GM19468 (cell line): ENCODE data around the gene ANKRD63.

Source experiments
- ATAC-seq: cut with Tn5 transposase; IDR thresholded peaks from one replicate; pipeline ENCODE4 v1.9.1; 2021; ENCODE audit warnings: mild to moderate bottlenecking, moderate library complexity, moderate number of reproducible peaks; ENCODE audit not compliant: unreplicated experiment; ENCODE audit errors: extremely low read depth

Gene ANKRD63

GRCh38 chr15:40247406-40247971 is 35.4 kb downstream of the ANKRD63 start:
- no peak for ATAC-seq

- ATAC-seq: no peak
Measured at GRCh38 chr15:40246496-40247280, 36.2 kb downstream of the ANKRD63 start.

- no peak for ATAC-seq
Measured at GRCh38 chr15:40245666-40246450, 37.0 kb downstream of the ANKRD63 start.

GRCh38 chr15:40244961-40245523 is 37.8 kb downstream of the ANKRD63 start:
- ATAC-seq: no peak

- no peak for ATAC-seq
Measured at GRCh38 chr15:40243126-40243810, 39.6 kb downstream of the ANKRD63 start.

- no peak for ATAC-seq
Measured at GRCh38 chr15:40242601-40243000, 40.3 kb downstream of the ANKRD63 start.

GRCh38 chr15:40242213-40242599 is 40.7 kb downstream of the ANKRD63 start:
- ATAC-seq: no peak

GRCh38 chr15:40241269-40242212 is 41.3 kb downstream of the ANKRD63 start:
- no peak for ATAC-seq

- ATAC-seq: no peak
Measured at GRCh38 chr15:40240619-40241221, 42.1 kb downstream of the ANKRD63 start.

- no peak for ATAC-seq
Measured at GRCh38 chr15:40239693-40240618, 42.9 kb downstream of the ANKRD63 start.

- no peak for ATAC-seq
Measured at GRCh38 chr15:40239404-40239692, 43.5 kb downstream of the ANKRD63 start.

GRCh38 chr15:40238532-40239403 is 44.1 kb downstream of the ANKRD63 start, which contains the start of gene PAK6:
PAK6 (plus strand) TSS chr15:40239063; CDS start chr15:40264786, 25,723 bp downstream.
- no peak for ATAC-seq

- ATAC-seq: no peak
Measured at GRCh38 chr15:40235201-40235885, 47.5 kb downstream of the ANKRD63 start.

- ATAC-seq: no peak
Measured at GRCh38 chr15:40234783-40235182, 48.1 kb downstream of the ANKRD63 start.

GRCh38 chr15:40233727-40234577 is 48.9 kb downstream of the ANKRD63 start:
- ATAC-seq: no peak
